Fibroblast of skin of left quadriceps (primary cell): Measurements from ENCODE around the gene LRP1-AS.
A peak's percentile ranks its signal among the peaks of the same experiment; 100 is the strongest.

Source experiments
- DNase-seq, 2 experiments: peaks; one replicate each; pipeline ENCODE4 v3.0.0-alpha.2; 2013; ENCODE audit warnings: low read depth in 2 of 2

Gene LRP1-AS

GRCh38 chr12:57160040-57160439 is 12.6 kb upstream of the LRP1-AS start:
- no peak for DNase-seq

DNA sequence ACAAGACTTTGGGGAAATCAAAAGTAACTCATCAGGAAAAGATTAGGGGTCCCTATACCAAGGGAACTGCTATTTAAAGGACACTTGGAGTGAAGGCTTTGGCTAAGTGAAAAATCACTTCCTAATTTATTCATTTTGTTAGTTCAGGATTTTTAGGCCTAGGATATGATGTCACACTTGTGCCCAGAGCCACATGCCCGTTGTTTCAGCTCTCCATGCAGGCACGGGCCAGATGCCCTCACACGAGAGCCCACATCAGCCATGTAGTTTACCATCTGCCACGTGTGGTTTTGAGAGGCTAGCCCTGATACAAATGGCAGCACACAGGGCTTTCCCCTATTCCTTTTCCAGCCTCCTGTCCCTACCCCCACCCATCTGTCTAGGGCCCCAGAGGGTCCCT is 11.9 kb upstream of the LRP1-AS start:
- DNase-seq, result no peak

- DNase-seq, result no peak
Observed at GRCh38 chr12:57158665-57159064, 11.2 kb upstream of the LRP1-AS start.

DNA sequence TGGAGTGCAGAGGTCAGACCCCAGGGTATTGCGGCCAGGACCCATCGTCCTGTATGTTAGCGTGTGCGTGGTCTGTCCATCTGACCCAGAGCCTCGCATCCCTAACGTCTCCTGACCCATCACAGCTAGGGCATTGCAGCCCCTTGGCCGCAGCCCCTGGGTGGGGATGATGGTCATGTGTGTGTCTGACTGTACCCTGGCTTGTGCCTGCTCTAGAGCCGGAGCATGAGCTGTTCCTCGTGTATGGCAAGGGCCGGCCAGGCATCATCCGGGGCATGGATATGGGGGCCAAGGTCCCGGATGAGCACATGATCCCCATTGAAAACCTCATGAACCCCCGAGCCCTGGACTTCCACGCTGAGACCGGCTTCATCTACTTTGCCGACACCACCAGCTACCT is 10.8 kb upstream of the LRP1-AS start:
- DNase-seq, result no peak

- DNase-seq, result no peak
Observed at GRCh38 chr12:57157588-57158173, 10.3 kb upstream of the LRP1-AS start.

GRCh38 chr12:57156701-57157403 is 9.4 kb upstream of the LRP1-AS start:
- DNase-seq, result no peak

GRCh38 chr12:57154804-57155434 is 7.5 kb upstream of the LRP1-AS start:
- no peak for DNase-seq

DNA sequence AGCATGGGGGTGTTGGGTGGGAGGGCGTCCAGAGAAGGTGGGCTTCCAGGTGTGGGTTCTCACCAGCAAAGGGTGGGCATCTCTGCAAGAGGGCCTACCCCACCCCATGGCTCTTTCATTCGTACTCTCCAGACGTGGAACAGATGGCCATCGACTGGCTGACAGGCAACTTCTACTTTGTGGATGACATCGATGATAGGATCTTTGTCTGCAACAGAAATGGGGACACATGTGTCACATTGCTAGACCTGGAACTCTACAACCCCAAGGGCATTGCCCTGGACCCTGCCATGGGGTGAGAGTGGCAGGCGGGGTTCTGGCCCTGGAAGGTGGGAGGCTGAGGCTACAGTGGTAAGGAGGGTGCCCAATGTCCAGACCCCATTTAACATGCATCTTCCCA is 6.7 kb upstream of the LRP1-AS start:
- DNase-seq, result no peak

GRCh38 chr12:57153415-57153997 is 6.1 kb upstream of the LRP1-AS start:
- DNase-seq, result no peak

DNA sequence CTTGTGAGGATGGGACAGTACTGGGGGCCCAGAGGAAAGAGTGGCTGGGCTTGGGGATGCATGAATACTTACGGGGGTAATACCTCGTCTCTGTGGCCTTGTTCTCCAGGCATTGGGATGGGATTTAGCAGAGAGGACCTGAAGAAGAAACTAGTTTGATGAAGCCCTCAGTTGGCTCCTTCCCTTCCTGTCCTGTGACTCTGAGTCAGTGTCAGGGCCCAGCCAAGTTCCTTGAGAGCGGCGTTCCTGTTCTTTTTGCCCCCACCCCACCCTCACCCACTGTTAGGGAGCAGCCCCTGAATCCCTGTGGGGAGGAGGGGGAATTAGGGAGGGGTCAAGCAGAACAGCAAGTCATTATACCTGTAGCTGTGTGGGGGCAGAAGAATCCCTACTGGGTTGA is 5.2 kb upstream of the LRP1-AS start:
- DNase-seq, result no peak

DNA sequence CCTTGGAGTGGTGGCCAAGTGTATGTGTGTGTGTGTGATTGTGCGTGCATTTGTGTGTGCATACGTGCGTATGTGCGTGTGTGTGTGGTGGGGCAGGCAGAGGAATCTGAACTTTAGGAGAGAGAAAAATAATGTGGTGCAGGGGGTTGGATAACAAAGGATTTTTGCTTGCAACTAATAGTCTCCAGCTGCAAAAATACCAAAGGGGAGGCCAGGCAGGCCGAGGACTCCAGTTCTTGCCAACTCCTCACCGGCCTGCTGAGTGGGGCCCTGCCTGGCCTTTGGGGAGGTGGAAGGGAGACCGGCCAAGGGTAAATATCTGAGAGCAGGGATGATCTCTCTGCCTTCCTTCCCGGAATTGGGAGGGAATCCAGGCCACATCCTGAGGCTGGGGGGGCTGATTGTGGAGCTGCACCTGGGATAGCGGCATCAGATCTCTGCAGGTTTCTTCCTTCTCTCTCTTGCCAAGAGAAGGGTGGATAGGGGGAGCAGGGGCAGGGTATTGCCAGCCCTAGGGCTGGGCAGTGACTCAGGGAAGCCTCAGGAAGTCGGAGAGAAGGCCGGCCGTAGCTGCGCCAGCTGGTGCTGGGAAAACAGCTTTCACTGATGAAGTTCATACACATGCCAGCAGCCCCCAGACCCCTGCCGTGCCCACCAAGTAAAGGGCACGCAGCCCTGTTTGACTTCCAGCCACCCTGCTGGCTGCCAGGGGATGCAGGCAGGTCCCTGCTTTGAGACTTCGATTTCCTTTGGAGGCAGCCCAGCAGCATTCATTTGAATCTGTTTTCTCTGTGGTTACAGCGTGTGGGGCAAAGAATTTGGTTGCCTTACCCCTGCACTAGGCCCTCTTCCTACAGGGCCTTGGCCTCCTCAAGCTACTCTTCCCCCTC is 4.6 kb upstream of the LRP1-AS start:
- peak; percentile 69 to 71 for DNase-seq

DNA sequence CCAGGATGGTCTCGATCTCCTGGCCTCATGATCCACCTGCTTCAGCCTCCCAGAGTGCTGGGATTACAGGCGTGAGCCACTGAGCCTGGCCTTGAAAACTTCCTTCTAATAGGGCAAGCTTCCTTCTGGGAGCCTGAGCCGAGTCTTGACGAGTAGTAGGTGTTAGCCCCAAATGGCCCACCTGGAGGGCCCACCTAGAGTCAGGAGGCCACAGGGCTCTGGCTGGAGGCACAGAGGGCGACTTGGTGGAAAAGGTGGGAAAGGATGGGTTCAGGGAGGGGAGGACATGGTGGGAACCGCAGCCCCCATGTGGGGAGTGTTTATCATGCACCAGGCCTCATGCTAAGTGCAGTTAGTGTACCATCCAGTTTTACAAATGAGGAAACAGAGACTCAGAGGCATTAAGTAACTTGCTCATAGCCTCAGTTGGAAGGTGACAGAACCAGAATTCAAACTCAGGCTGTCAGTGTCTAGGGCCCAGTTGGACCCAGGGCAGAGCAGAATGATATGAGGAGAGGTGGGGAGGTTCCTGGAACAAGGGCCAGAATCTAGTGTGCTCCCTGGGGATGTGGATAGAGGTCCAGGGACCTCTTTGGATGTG is 3.1 kb upstream of the LRP1-AS start:
- no peak for DNase-seq

- DNase-seq, result no peak
Observed at GRCh38 chr12:57149245-57149900, 2.0 kb upstream of the LRP1-AS start.

GRCh38 chr12:57148469-57149244 is 1.2 kb upstream of the LRP1-AS start:
- DNase-seq, result no peak

GRCh38 chr12:57146092-57146491 is 1.3 kb downstream of the LRP1-AS start:
- DNase-seq, result no peak

DNA sequence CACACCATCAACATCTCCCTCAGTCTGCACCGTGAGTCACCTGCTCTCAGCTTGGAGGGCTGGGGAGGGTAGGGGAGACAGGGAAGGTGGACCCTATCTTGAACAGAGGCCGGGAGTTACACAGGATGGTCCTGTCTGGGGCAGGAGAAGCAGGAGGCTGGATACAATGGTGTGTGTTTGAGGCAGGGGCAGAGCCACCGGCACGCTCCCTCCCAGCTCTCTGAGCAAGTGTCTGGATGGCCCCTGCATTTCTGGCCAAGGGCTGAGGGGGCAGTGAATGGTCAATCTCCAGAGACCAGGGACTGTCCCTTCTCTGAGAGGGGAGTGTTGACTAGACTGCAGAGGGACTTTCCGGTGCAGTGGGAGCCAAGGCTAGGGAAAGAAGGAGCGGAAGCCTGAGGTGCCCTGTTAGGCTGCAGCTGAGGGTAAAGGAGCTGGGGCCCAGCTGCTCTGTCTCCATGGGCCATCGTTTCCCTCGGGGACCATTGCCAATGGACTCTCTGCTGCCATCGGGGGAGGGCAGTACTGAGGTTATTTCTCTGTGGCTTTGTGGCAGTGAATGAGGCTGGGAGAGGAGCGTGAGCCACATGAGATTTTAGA is 1.9 kb downstream of the LRP1-AS start:
- DNase-seq, result no peak

DNA sequence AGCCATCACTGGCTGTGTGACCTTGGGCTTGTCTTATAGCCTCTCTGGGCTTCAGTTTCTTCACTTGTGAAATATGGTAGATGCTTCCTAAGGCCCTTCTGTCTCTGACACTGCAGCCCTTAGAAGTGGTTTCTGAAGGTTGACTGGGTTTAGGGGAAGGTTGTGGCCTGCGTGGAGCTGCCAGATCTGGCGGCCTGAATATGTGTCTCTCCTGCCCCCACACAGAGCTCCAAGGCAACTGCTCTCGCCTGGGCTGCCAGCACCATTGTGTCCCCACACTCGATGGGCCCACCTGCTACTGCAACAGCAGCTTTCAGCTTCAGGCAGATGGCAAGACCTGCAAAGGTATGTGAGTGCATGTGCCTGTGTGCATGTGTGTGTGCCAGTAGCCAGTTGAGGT is 4.0 kb downstream of the LRP1-AS start:
- no peak for DNase-seq

- DNase-seq, result no peak
Observed at GRCh38 chr12:57142727-57143126, 4.7 kb downstream of the LRP1-AS start.

DNA sequence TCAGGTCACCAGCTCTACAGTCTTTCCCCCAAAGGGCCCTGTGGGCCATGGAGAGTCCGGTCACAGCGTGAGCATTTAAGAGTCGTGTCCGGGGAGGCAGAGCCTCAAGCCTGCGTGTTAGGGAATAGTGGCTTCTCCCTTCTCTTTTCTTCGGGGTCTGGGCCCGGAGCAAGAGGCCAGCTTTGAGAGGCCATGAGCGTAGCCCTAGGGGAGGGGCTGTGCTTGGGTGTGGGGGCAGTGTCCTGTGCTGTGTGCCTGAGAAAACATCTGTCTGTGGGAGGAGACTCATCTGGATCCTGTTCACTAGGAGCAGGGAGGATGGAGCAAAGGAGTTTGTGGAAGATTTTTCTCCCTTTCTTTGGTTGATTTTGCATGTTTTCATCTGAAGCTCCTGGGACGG is 5.3 kb downstream of the LRP1-AS start:
- DNase-seq, result no peak

GRCh38 chr12:57141249-57141648 is 6.2 kb downstream of the LRP1-AS start:
- DNase-seq, result no peak
